ENCODE results near the gene IFT57. TPM values are rescaled to one million over a fixed set of nuclear protein-coding genes. Genes with fewer than 3 reads are reported as not detected.

The IFT57 gene
- total and polyA plus RNA-seq, 9 of the 15 experiments (the other 6 are each of a cell fraction or from before 2014, with no cell fraction given), result 1.5 to 20.1 (median 9.9) TPM

DNA sequence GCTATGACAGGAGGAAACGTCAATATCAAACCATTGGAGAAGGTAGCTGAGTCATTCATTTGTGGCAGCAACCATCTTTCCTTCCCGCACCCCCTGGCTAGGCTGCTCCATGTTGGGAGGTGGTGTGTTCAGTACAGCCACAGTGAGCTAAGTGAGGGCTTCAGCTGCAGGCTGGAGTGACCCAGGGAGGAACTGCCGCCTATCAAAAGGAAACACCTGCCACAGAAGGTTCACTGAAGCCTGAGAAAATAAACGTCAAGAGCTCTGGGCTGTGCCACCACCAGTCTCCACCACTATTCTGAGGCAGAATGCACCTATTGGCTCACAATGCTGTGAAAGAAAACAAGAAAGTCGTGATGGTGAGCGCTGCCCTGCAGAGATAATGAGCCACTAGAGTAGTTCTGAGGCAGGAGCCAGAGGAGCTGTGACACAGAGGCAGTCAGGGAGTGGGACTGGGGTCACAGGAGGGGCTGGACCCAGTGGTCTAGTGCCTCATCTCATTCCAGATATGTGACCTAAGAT lies 96.6 kb downstream of the IFT57 start (continued):
- TF ChIP-seq HMGXB4 (CRISPR knock-in tag; IDR thresholded peaks at IDR 0.05) (no peak), HDAC2 (IDR thresholded peaks at IDR 0.05) (no peak), ZNF121 (CRISPR knock-in tag; conservative IDR thresholded peaks at IDR 0.05) (no peak), JUNB (CRISPR knock-in tag; conservative IDR thresholded peaks at IDR 0.05) (no peak), SPI1 (IDR thresholded peaks at IDR 0.05; ENCODE audit: borderline replicate concordance, low read depth, low read length) (peak; percentile 67), NR0B1 (IDR thresholded peaks at IDR 0.05; ENCODE audit: partially characterized antibody) (no peak), SMARCE1 (IDR thresholded peaks at IDR 0.05) (no peak; the same call in 1 of the 2 replicates), GATAD2A (IDR thresholded peaks at IDR 0.05) (no peak), EZH2 (IDR thresholded peaks at IDR 0.05; ENCODE audit: borderline replicate concordance, low read depth, low read length) (no peak), PHF21A (IDR thresholded peaks at IDR 0.05; ENCODE audit: borderline replicate concordance, low read depth) (no peak), ARID1B (IDR thresholded peaks at IDR 0.05) (peak; percentile 69), KDM1A (IDR thresholded peaks at IDR 0.05) (no peak), IRF1 (CRISPR knock-in tag; IDR thresholded peaks at IDR 0.05; ENCODE audit: borderline replicate concordance) (no peak), MTA2 (IDR thresholded peaks at IDR 0.05; ENCODE audit: low read depth) (no peak), MCM3 (IDR thresholded peaks at IDR 0.05) (no peak)
- TF ChIP-seq, protein P1, sequence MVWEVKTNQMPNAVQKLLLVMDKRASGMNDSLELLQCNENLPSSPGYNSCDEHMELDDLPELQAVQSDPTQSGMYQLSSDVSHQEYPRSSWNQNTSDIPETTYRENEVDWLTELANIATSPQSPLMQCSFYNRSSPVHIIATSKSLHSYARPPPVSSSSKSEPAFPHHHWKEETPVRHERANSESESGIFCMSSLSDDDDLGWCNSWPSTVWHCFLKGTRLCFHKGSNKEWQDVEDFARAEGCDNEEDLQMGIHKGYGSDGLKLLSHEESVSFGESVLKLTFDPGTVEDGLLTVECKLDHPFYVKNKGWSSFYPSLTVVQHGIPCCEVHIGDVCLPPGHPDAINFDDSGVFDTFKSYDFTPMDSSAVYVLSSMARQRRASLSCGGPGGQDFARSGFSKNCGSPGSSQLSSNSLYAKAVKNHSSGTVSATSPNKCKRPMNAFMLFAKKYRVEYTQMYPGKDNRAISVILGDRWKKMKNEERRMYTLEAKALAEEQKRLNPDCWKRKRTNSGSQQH (CRISPR knock-in tag; IDR thresholded peaks at IDR 0.05), result no peak
- TF ChIP-seq, protein P2, sequence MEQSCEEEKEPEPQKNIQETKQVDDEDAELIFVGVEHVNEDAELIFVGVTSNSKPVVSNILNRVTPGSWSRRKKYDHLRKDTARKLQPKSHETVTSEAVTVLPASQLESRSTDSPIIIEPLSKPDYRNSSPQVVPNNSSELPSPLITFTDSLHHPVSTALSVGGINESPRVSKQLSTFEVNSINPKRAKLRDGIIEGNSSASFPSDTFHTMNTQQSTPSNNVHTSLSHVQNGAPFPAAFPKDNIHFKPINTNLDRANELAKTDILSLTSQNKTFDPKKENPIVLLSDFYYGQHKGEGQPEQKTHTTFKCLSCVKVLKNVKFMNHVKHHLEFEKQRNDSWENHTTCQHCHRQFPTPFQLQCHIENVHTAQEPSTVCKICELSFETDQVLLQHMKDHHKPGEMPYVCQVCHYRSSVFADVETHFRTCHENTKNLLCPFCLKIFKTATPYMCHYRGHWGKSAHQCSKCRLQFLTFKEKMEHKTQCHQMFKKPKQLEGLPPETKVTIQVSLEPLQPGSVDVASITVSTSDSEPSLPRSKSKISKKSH (CRISPR knock-in tag; IDR thresholded peaks at IDR 0.05), result no peak
- TF ChIP-seq, protein P3, sequence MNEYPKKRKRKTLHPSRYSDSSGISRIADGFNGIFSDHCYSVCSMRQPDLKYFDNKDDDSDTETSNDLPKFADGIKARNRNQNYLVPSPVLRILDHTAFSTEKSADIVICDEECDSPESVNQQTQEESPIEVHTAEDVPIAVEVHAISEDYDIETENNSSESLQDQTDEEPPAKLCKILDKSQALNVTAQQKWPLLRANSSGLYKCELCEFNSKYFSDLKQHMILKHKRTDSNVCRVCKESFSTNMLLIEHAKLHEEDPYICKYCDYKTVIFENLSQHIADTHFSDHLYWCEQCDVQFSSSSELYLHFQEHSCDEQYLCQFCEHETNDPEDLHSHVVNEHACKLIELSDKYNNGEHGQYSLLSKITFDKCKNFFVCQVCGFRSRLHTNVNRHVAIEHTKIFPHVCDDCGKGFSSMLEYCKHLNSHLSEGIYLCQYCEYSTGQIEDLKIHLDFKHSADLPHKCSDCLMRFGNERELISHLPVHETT (CRISPR knock-in tag; conservative IDR thresholded peaks at IDR 0.05 in 1 of 2, IDR thresholded peaks at IDR 0.05 in 1 of 2), result no peak
- TF ChIP-seq, protein P4, sequence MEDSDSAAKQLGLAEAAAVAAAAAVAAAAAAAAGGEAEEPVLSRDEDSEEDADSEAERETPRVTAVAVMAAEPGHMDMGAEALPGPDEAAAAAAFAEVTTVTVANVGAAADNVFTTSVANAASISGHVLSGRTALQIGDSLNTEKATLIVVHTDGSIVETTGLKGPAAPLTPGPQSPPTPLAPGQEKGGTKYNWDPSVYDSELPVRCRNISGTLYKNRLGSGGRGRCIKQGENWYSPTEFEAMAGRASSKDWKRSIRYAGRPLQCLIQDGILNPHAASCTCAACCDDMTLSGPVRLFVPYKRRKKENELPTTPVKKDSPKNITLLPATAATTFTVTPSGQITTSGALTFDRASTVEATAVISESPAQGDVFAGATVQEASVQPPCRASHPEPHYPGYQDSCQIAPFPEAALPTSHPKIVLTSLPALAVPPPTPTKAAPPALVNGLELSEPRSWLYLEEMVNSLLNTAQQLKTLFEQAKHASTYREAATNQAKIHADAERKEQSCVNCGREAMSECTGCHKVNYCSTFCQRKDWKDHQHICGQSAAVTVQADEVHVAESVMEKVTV (CRISPR knock-in tag; IDR thresholded peaks at IDR 0.05), result no peak
